Gastroesophageal sphincter (tissue), 3 donors: Measurements from ENCODE around the gene ACTL9.

ENCODE experiments used
- POLR2A ChIP-seq, 2 donors: fragments of 450-650 bp; IDR thresholded peaks; one replicate each; pipeline ENCODE4 v1.6.1; 2017; ENCODE audit warnings: antibody characterized with exemption in 2 of 2, mild to moderate bottlenecking in 2 of 2, moderate library complexity in 1 of 2
- POLR2AphosphoS5 ChIP-seq: sonication (generic); formaldehyde crosslinking; IDR thresholded peaks from one replicate; pipeline ENCODE4 v1.6.1; 2017; ENCODE audit warnings: antibody characterized with exemption
- TF ChIP-seq, protein P1 (sequence below), 4 experiments: fragments of 200-600 bp in 2 of 4; fragments of 450-650 bp in 2 of 4; sonication (generic) in 1 of 4; IDR thresholded peaks; one replicate each; pipeline ENCODE4 v1.5.1; 2017 to 2019; ENCODE audit warnings: antibody characterized with exemption in 4 of 4, mild to moderate bottlenecking in 2 of 4, moderate library complexity in 2 of 4

GRCh38 chr19:8665468-8666213 is 33.0 kb downstream of the ACTL9 start:
- TF ChIP-seq, protein P1, sequence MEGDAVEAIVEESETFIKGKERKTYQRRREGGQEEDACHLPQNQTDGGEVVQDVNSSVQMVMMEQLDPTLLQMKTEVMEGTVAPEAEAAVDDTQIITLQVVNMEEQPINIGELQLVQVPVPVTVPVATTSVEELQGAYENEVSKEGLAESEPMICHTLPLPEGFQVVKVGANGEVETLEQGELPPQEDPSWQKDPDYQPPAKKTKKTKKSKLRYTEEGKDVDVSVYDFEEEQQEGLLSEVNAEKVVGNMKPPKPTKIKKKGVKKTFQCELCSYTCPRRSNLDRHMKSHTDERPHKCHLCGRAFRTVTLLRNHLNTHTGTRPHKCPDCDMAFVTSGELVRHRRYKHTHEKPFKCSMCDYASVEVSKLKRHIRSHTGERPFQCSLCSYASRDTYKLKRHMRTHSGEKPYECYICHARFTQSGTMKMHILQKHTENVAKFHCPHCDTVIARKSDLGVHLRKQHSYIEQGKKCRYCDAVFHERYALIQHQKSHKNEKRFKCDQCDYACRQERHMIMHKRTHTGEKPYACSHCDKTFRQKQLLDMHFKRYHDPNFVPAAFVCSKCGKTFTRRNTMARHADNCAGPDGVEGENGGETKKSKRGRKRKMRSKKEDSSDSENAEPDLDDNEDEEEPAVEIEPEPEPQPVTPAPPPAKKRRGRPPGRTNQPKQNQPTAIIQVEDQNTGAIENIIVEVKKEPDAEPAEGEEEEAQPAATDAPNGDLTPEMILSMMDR (IDR thresholded peaks at IDR 0.05) = no peak
- TF ChIP-seq POLR2A (IDR thresholded peaks at IDR 0.05) (no peak), POLR2AphosphoS5 (no peak)
